Activated CD4-positive, alpha-beta T cell treated with anti-CD3 and anti-CD28 coated beads, Interleukin-2, amount 50 U/mL, for 4 hours (primary cell): ENCODE measurements around the gene SLC6A20.

Experiments used
- DNase-seq, 2 experiments: peaks; one replicate each; pipeline ENCODE4 v3.0.0-alpha.2; 2020

SLC6A20 gene

DNA sequence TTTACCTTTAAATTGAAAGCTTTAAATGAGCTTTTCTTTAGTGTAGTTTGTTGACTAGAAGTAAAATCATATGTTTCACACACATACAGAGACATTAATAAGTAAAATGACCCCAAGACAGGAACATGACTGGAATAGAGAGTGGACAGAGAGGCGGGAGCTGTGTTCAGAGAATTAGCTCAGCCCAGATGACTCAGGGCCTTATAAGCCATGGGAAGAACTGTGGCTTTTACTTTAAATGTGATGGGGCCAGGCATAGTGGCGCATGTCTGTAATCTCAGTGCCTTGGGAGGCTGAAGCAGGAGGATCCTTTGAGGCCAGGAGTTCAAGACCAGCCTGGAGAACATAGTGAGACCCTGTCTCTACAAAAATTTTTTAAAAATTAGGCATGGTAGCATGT, 80.4 kb downstream of the SLC6A20 start:
- DNase-seq, result no peak

DNA sequence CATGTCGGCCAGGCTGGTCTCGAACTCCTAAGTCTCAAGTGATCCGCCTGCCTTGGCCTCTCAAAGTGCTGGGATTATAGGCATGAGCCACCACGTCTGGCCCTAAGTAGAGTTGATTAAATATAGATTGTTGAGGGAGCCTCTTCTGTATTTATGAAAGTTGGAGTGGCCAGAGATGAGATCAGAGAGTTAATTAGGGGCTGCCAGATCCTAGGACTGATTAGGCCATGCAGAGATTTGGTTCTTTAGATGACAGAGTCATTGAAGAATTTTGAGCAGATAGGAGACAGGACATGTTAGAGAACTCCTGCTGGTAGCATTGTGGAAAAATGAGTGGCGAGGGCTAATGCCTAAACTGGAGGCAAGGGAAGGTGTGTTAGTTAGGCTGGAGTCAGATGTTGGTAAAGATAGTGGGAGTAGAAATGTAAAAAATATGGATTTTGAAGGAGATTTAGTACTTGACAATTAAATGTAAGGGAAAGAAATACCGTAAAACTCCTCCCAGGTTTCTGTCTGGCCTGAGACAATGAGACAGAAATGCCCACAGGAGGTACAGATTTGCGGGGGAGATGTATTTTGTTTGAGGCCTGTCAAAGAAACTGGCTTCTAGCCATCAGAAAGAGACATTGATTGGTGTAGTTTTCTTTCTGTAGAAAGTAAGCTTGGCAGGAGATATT, 83.8 kb downstream of the SLC6A20 start:
- no peak for DNase-seq

DNA sequence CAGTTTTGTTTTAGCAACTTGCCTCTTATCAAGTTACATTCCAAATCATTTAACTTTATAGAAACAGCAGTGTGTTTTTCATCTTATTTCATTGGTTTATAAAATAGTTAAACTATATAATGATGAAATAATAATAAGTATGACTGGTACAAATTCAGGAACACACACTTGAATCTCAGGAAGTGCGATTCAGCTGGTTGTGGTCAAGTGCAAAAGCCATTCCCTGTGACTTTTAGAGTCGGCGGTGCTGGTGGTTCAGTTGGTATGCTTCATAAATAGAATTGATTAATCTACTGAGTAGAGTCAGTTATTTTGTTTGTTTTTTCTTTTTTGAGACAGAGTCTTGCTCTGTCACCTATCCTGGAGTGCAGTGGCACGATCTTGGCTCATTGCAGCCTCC, 84.4 kb downstream of the SLC6A20 start:
- no peak for DNase-seq

DNA sequence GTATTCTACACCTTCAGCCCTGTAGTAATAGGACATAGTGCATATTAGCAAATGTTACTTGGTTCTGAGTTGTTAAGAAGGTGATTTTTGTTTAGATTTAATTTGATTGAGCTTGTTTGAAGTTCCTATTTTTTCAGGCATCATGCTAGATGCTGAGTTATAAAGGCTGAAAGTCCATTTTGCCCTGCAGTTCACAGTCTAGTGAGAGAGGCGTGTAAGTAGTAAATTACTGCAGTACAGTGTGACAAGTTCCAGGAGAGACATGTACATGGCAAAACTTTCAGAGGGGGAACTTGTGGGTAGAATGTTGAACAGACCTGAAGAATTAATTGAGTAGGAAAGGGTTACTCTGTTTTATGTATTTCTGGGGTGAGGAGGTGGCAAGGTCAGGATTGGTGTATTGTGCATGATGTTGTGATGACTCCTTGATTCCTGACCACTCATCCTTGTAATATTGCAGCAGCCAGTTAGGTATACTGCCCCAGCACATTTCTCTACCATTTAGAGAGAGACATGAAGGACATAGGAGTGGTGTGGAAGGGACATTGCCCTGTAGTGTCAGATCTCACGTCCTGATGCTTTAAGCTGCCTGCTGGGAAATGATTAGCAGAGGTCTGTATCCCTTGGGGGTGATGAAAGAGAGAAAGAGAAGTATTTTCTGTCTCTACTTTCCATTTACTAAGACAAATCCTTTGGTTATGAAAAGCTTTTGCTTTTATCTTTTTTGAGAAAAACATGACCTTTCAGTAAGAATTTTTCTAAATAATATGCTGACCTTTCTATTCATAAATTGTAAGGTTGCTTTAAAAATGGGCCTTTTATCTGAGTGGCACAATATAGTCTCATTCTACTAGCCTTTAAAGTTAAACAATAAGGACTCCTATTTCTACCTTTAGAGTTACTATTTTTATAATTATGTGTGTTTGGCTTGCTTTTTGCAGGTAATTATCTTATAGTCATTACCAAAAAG, 90.2 kb downstream of the SLC6A20 start:
- DNase-seq, result no peak
